GM12892 (cell line): ENCODE results near the gene OPCML.

Experiments
- POLR2A ChIP-seq: IDR thresholded peaks from 2 replicates; pipeline ENCODE4 v1.6.1; 2011; ENCODE audit warnings: low read depth, low read length, control low read depth
- POLR2AphosphoS5 ChIP-seq: IDR thresholded peaks from 2 replicates; pipeline ENCODE4 v1.6.1; 2011; ENCODE audit warnings: low read depth, low read length, control low read depth
- TAF1 ChIP-seq: IDR thresholded peaks from 2 replicates; pipeline ENCODE4 v1.6.1; 2011; ENCODE audit warnings: low read depth, mild to moderate bottlenecking, control low read depth, low read length, borderline replicate concordance

- TF ChIP-seq TAF1: no peak
- TF ChIP-seq POLR2AphosphoS5: no peak
- TF ChIP-seq POLR2A: no peak
Measured at GRCh38 chr11:133038850-133039249, 493.5 kb downstream of the OPCML start.
